ENCODE measurements around the gene SH3BP2. TPM values are rescaled to one million over a fixed set of nuclear protein-coding genes. Genes with fewer than 3 reads are reported as not detected.

The SH3BP2 gene
- total RNA-seq, 1 donor from 2014 or later, result 79.0 TPM

DNA sequence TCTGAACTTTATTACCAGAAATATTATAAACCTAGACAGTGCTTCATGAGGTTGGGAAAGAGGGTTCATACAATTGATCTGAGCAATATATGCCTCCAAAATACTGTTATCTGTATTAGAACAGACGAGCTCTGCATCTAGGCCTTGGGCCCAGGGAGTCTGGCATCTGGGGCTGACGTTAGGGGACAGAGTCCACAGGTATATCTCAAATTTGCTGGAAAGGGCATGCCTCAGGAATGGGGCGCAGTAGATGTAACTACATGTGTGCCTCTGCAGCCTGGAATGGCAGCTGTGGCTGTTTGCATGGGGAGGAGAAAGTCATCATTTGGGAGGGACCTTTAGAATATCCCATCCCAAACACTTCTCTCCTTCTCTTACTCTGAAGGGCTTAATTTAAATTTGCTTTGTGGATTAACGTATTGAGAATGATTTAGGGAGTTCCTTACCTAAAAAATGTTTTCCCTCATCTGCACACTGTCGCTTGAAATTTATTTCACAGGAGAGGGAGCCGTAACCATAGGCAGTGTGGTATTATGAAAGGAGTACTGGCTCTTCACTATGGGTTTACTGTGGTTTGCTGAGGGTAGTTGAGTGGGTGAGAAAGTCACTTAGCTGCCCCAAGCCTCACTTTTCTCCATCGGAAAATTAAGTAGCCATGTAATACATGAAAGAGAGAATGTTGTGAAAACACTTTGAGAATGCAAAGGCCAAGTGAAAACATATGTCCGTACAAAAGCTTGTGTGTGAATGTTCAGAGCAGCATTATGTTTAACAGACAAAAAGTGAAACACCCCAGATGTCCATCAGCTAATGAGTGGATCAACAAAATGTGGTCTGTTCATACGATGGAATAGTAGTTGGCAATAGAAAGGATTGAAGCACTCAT lies 56.6 kb downstream of the SH3BP2 start:
- H3K27ac Mint-ChIP-seq, result peak overlapping the region; percentile 57
- DNase-seq (ENCODE audit: low spot score in 2 of 2, unreplicated experiment in 2 of 2), result no peak
- TF ChIP-seq, protein P1, sequence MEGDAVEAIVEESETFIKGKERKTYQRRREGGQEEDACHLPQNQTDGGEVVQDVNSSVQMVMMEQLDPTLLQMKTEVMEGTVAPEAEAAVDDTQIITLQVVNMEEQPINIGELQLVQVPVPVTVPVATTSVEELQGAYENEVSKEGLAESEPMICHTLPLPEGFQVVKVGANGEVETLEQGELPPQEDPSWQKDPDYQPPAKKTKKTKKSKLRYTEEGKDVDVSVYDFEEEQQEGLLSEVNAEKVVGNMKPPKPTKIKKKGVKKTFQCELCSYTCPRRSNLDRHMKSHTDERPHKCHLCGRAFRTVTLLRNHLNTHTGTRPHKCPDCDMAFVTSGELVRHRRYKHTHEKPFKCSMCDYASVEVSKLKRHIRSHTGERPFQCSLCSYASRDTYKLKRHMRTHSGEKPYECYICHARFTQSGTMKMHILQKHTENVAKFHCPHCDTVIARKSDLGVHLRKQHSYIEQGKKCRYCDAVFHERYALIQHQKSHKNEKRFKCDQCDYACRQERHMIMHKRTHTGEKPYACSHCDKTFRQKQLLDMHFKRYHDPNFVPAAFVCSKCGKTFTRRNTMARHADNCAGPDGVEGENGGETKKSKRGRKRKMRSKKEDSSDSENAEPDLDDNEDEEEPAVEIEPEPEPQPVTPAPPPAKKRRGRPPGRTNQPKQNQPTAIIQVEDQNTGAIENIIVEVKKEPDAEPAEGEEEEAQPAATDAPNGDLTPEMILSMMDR (IDR thresholded peaks at IDR 0.05; ENCODE audit: unreplicated experiment), result no peak
- no peaks in the 10 kb centered on the region for H3K9me3 Mint-ChIP-seq
- H3K36me3 Mint-ChIP-seq, result peaks cover 1% of the 10 kb centered on the region
- no peaks in the 10 kb centered on the region for H3K27me3 Mint-ChIP-seq (ENCODE audit: low read depth)
- peaks cover 41% of the 10 kb centered on the region for H3K4me1 Mint-ChIP-seq
- H3K4me3 Mint-ChIP-seq, result no peak overlapping the region

DNA sequence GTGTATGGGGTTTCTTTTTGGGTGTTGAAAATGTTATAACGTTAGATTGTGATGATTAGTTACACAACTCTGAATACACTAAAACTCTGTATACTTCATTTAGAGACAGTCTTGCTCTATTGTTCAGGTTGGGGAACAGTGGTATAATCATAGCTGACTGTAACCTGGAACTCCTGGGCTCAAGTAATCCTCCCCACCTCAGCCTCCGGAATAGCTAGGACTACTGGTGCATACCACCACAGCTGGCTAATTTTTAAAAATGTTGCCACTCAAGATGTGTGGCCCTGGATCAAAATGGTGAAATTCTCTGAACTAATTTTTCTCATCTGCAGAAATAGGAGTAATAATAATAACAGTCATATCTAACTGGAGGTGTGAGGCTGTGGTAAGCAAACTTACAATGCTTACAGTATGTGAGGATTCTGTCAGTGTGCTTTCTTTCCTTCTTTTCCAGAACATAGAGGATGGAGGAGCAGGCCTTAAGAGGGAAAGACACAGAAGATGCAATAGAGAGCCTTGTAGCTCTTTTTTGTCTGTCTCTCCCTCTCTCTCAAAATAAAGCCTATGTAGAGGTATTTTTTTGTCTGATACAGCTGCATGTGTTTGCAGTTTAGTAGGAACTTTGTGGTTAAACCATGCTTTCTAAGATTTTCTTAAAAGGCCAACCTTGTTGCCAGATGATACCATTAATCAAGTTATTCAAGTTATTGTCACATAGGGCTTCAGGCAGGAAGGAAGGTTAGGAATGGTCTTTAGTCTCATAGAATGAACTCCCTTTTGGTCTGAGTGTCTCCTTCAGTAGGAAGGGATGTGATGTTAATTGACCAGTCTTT lies 58.3 kb downstream of the SH3BP2 start:
- Mint-ChIP-seq H3K4me3 (no peak overlapping the region), H3K27ac (peak overlapping the region; percentile 10), H3K36me3 (peaks cover 10% of the 10 kb centered on the region), H3K27me3 (ENCODE audit: low read depth) (no peaks in the 10 kb centered on the region), H3K9me3 (peaks cover 3% of the 10 kb centered on the region), H3K4me1 (peaks cover 33% of the 10 kb centered on the region)
- TF ChIP-seq, protein P1 (IDR thresholded peaks at IDR 0.05; ENCODE audit: unreplicated experiment), result no peak
- DNase-seq (ENCODE audit: low spot score in 2 of 2, unreplicated experiment in 2 of 2), result no peak

DNA sequence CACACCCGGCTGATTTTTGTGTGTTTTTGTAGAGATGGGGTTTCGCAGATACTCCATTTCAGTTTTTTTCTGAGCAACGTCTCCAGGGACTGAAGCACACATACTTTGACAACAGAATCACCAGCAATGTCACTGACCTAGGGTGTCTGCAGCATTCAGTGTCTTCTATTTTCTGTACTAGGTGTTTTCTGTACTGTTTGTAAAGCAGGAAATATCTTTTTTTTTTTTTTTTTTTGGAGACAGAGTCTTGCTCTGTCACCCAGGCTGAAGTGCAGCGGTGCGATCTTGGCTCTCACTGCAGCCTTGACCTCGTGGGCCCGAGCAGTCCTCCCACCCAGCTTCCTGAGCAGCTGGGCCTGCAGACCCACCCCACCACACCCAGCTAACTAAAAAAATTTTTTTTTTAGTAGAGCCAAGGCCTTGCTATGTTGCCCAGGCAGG lies 59.6 kb downstream of the SH3BP2 start:
- H3K27ac Mint-ChIP-seq, result peak overlapping the region; percentile 25
- TF ChIP-seq, protein P1 (IDR thresholded peaks at IDR 0.05; ENCODE audit: unreplicated experiment), result no peak
- H3K27me3 Mint-ChIP-seq (ENCODE audit: low read depth), result no peaks in the 10 kb centered on the region
- no peak for DNase-seq (ENCODE audit: low spot score in 2 of 2, unreplicated experiment in 2 of 2)
- no peak overlapping the region for H3K4me3 Mint-ChIP-seq
- H3K9me3 Mint-ChIP-seq, result peaks cover 5% of the 10 kb centered on the region
- peaks cover 31% of the 10 kb centered on the region for H3K4me1 Mint-ChIP-seq
- H3K36me3 Mint-ChIP-seq, result peaks cover 13% of the 10 kb centered on the region

DNA sequence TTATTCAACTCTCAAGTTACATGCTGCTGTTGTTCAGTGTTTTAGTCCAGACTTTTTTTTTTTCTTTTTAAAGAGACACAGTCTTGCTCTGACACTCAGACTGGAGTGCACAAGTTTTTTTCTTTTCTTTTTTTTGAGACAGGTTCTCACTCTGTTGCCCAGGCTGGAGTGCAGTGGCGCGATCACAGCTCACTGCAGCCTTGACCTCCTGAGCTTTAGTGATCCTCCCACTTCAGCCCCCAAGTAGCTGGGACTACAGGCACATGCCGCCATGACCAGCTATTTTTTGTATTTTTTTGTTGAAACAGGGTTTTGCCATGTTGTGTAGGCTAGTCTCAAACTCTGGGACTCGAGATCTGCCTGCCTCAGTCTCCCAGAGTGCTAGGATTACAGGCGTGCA lies 62.7 kb downstream of the SH3BP2 start:
- no peak for DNase-seq (ENCODE audit: low spot score in 2 of 2, unreplicated experiment in 2 of 2)
- Mint-ChIP-seq H3K9me3 (peaks cover 5% of the 10 kb centered on the region), H3K36me3 (peaks cover 18% of the 10 kb centered on the region), H3K27ac (no peak overlapping the region), H3K4me1 (peaks cover 43% of the 10 kb centered on the region), H3K4me3 (no peak overlapping the region), H3K27me3 (ENCODE audit: low read depth) (no peaks in the 10 kb centered on the region)
- TF ChIP-seq, protein P1 (IDR thresholded peaks at IDR 0.05; ENCODE audit: unreplicated experiment), result no peak

DNA sequence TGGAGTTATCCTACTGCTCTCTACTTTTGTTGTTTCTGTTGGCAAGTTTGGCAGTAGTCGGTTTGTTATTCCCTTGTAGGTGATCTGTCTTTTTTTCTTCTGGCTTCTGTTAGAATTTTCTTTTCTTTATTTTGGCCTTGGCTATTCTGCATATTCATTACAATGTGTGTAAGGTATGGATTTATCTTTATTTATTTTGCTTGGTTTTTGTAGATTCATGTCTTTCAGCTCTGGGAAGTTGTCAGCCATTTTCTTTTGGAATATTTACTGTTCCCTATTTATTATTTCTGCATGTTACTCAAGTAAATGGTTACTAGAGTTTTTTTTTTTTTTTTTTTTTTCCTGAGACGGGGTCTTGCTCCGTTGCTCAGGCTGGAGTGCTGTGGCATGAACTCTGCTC lies 63.4 kb downstream of the SH3BP2 start:
- Mint-ChIP-seq H3K27me3 (ENCODE audit: low read depth) (no peaks in the 10 kb centered on the region), H3K36me3 (peaks cover 18% of the 10 kb centered on the region), H3K4me3 (no peak overlapping the region), H3K4me1 (peaks cover 50% of the 10 kb centered on the region), H3K9me3 (peaks cover 5% of the 10 kb centered on the region), H3K27ac (peak overlapping the region; percentile 9)
- TF ChIP-seq, protein P1 (IDR thresholded peaks at IDR 0.05; ENCODE audit: unreplicated experiment), result no peak
- DNase-seq (ENCODE audit: low spot score in 2 of 2, unreplicated experiment in 2 of 2), result no peak

Data from mesothelial cell of epicardium (in vitro differentiated cells).